Ovary (tissue), 9 donors: ENCODE data around the gene CDK18. TPM values are rescaled to one million over a fixed set of nuclear protein-coding genes. Genes with fewer than 3 reads are reported as not detected.

ENCODE experiments used
- DNase-seq, 5 donors: peaks; one replicate each; pipeline ENCODE4 v3.0.0-alpha.2; 2019 to 2020
- H3K27ac ChIP-seq, 2 donors: fragments of 200-600 bp; one replicate each; pipeline versions ENCODE4 v1.5.1 to v1.8.0; 2019 to 2022
- H3K27me3 ChIP-seq: fragments of 200-600 bp; one replicate; pipeline ENCODE4 v1.8.0; 2022
- H3K36me3 ChIP-seq: fragments of 200-600 bp; sonication (generic); one replicate; pipeline ENCODE4 v1.5.1; 2019
- H3K4me1 ChIP-seq: one replicate; pipeline ENCODE4 v1.8.1; 2013; ENCODE audit warnings: mild to moderate bottlenecking, moderate library complexity; ENCODE audit not compliant: insufficient read depth
- H3K4me3 ChIP-seq: fragments of 200-600 bp; sonication (generic); one replicate; pipeline ENCODE4 v1.5.1; 2017
- H3K9me3 ChIP-seq, 2 donors: fragments of 200-600 bp in 1 of 2; sonication (generic) in 1 of 2; one replicate each; pipeline versions ENCODE4 v1.5.1 to v1.8.1; 2013 to 2019; ENCODE audit warnings: mild to moderate bottlenecking in 1 of 2, moderate library complexity in 1 of 2
- EP300 ChIP-seq: sonication (generic); formaldehyde crosslinking; IDR thresholded peaks from one replicate; pipeline ENCODE4 v1.6.1; 2017; ENCODE audit warnings: antibody characterized with exemption
- POLR2A ChIP-seq: fragments of 450-650 bp; IDR thresholded peaks from one replicate; pipeline ENCODE4 v1.6.1; 2017; ENCODE audit warnings: antibody characterized with exemption, mild to moderate bottlenecking, moderate library complexity
- WGBS, 3 donors: extraction: QIAGEN DNeasy Blood & Tissue Kit in 1 of 3; methylation state at CpG; one replicate each; pipeline versions ENCODE4 v1.1.5 to v1.1.7; 2013 to 2017; 5-methylcytosine and 5-hydroxymethylcytosine counted together
- intact Hi-C, 4 donors: fragments of 100-400 bp; cut with DNase I; formaldehyde crosslinking; loops; one replicate each; pipeline versions ENCODE4 v1.11.0 to v1.15.1; 2022 to 2023
- polyA plus RNA-seq, 2 donors: library from polyadenylated mRNA; stranded (reverse); fragments of 200-250 nt in 1 of 2; fragments of 350-450 nt in 1 of 2; fragmentation: Illumina TruSeq in 1 of 2; extraction: RNeasy Lipid Tissue Mini Kit (QIAGEN cat#74804) in 1 of 2; gene quantifications; one replicate each; pipeline ENCODE4 v1.2.3, GENCODE V29; 2013 to 2014
- total RNA-seq, 7 donors: library from RNA; depleted of rRNA in 2 of 7; stranded (reverse); fragments of >200 nt in 2 of 7; fragmentation: NEBNext Ultra II Directional in 3 of 7; extraction: Animal tissue kit (Norgen Biotek cat#: 25700) in 3 of 7; gene quantifications; one replicate each; pipeline versions ENCODE4 v1.1.0 to v1.2.4, GENCODE V29; 2016 to 2023
- TF ChIP-seq, protein P1 (sequence below), 3 donors: fragments of 450-650 bp in 2 of 3; fragments of 200-600 bp in 1 of 3; IDR thresholded peaks; one replicate each; pipeline versions ENCODE4 v1.5.1 to v1.8.0; 2016 to 2022; ENCODE audit warnings: antibody characterized with exemption in 3 of 3, mild to moderate bottlenecking in 1 of 3
- donor health status: DM: no; HTN: no; CAD: no; lungs with moderate emphysema.
- donor health status: DM: no; HTN: no; CAD: no.
- donor health status: Bipolar disorder and iron deficiency.
- donor health status: DM: yes; HTN: yes; CAD: no.
- donor health status: DM: no; HTN: no; CAD: no.
- donor health status: DM: yes; HTN: yes; CAD: no.

The CDK18 gene
- total and polyA plus RNA-seq, 9 donors = 6.3 to 31.5 (median 18.8) TPM

DNA sequence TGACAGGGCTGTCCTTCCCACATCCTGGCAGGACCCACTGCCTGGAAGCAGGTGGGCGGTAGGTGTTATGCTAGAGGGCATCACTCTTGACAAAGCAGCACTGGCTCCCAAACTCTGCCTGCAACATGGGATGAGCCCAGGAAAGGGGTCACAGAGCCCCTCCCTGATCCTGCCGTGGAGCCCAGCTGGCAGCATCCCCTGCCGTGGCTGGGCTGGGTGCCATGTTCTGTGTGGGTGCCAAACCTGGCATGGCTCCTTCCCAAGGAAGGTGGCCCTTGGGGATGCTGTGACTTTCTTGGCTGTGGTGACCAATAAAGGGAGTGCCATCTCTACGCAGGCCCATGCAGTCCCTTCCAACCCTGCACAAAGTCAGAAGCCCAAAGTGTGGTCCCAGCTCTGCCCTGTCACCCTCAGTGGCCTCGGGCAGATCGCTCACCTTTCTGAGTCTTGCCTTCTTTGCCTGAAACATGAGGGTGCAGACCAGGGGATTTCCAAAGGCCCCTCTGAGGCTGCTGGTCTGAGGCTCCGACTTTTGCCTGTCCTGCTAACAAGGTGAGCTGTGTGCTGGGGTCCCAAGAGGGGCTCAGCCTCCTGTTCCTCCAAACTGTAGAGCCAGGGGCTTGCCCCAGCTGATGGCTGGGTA lies 6.0 kb downstream of the CDK18 start:
- WGBS, 3 donors = 72 to 83% (median 77%) methylated on average over 5 to 7 of the region's 7 CpGs
- DNase-seq = no peak
- no peak overlapping the region for H3K4me3 ChIP-seq
- H3K9me3 ChIP-seq = no peaks in the 10 kb centered on the region
- intact Hi-C loops = no loop called here
- peaks cover 8% of the 10 kb centered on the region for H3K4me1 ChIP-seq
- no peak overlapping the region for H3K27ac ChIP-seq
- no peaks in the 10 kb centered on the region for H3K27me3 ChIP-seq
- H3K36me3 ChIP-seq = no peaks in the 10 kb centered on the region
- TF ChIP-seq, protein P1, sequence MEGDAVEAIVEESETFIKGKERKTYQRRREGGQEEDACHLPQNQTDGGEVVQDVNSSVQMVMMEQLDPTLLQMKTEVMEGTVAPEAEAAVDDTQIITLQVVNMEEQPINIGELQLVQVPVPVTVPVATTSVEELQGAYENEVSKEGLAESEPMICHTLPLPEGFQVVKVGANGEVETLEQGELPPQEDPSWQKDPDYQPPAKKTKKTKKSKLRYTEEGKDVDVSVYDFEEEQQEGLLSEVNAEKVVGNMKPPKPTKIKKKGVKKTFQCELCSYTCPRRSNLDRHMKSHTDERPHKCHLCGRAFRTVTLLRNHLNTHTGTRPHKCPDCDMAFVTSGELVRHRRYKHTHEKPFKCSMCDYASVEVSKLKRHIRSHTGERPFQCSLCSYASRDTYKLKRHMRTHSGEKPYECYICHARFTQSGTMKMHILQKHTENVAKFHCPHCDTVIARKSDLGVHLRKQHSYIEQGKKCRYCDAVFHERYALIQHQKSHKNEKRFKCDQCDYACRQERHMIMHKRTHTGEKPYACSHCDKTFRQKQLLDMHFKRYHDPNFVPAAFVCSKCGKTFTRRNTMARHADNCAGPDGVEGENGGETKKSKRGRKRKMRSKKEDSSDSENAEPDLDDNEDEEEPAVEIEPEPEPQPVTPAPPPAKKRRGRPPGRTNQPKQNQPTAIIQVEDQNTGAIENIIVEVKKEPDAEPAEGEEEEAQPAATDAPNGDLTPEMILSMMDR (IDR thresholded peaks at IDR 0.05) = no peak

DNA sequence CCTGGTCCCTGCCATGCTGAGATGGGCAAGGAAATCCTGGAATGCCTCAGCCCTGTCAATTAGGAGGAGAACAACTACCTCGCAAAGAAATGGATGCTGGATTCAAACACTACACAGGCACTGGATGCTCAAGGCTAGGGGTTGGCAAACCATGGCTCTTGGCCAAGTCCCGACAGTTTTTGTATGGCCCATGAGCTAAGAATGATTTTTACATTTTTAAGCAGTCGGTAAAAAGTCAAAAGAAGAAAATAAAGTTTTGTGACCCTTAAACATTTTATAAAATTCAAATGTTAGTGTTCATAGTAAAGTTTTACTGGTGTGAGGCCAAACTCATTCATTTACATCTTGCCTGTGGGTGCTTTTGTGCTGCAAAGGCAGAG lies 6.5 kb downstream of the CDK18 start:
- no peak overlapping the region for H3K4me3 ChIP-seq
- peaks cover 9% of the 10 kb centered on the region for H3K4me1 ChIP-seq
- no peak for DNase-seq
- no peak for TF ChIP-seq POLR2A
- no peak for TF ChIP-seq EP300
- TF ChIP-seq, protein P1 (IDR thresholded peaks at IDR 0.05) = no peak
- no peaks in the 10 kb centered on the region for H3K27me3 ChIP-seq
- no peaks in the 10 kb centered on the region for H3K9me3 ChIP-seq
- H3K27ac ChIP-seq = no peak overlapping the region
- no peaks in the 10 kb centered on the region for H3K36me3 ChIP-seq
- intact Hi-C loops = no loop called here
- WGBS, 3 donors = 31 to 59% (median 44%) methylated on average over 3 of the region's 3 CpGs

DNA sequence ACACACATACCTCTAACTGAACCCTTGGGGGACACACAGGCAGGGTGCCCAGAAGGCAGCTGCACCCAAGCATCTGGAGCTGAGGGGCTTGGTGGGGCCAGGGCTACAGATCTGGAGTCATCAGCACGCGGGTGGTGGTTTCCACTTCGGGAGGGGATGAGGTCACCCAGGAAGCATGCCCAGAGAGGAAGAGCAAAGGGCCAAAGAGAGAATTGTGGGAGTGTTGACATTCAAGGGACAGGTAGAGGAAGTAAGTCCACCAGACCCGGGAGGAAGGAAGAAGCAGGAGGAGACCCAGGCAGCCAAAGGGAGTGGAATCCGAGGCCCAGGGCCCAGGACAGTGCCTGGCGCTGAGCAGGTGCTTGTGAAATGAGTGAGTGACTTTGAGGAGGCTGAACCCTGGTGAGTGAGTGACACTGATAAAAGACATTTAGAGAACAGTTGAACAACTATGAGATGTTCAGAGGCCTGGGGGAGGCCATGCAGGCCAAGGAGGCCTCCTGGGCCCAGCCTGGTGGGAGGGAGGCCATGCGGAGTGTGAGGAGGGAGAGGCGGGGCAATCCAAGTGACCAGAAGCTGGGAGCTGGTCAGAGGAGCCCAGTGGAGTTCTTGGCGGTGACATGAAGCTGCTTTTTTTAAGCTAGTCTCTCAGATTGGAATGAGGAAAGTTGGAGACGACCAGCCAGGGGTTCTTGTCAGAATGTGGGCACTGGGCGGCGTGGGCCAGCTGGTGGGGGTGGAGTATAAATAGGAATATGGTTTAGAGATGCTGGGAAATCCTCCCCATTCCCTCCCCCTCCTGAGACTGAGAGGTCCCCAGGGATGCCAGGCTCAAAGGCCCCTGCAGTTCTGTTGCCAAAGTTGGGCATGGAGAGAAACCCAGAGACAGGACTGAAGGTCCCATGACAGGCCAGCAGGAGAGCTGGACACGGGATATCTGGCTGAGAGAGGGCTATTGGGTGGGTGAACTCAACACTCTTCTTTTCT lies 7.9 kb downstream of the CDK18 start:
- no peak overlapping the region for H3K4me3 ChIP-seq
- 68 to 78% (median 76%) methylated on average over 13 of the region's 13 CpGs for WGBS, 3 donors
- TF ChIP-seq EP300 = no peak
- TF ChIP-seq, protein P1 (IDR thresholded peaks at IDR 0.05) = no peak
- no peak for TF ChIP-seq POLR2A
- DNase-seq = peak in 1 of 5 donors; percentile 36
- peaks cover 8% of the 10 kb centered on the region for H3K4me1 ChIP-seq
- intact Hi-C loops = no loop called here
- H3K27me3 ChIP-seq = no peaks in the 10 kb centered on the region
- H3K27ac ChIP-seq = peak overlapping the region in 1 of 2 donors; percentile 20
- no peaks in the 10 kb centered on the region for H3K9me3 ChIP-seq
- no peaks in the 10 kb centered on the region for H3K36me3 ChIP-seq

DNA sequence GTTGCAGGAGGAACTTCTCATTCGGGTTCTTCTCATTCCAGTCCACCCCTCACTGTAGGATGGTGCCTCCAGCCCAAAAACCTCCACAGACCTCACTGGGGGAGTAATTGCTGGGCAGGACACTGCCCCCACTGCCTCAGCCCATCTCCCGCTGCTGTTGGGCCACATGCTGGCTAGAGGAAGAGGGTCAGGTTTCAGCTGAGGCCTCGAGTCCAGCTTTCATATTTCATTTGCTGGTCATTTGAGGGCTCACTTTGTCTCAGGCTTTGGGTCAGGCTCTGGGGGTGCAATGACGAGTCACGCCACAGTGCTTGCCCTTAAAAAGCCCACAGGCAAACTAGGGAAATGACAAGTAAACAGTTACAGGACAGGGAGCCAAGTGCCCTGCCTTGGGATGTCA lies 9.3 kb downstream of the CDK18 start:
- TF ChIP-seq, protein P1 (IDR thresholded peaks at IDR 0.05) = no peak
- TF ChIP-seq EP300 = no peak
- TF ChIP-seq POLR2A = no peak
- no peak for DNase-seq
- 79 to 89% (median 87%) methylated on average over 5 of the region's 5 CpGs for WGBS, 3 donors
- H3K36me3 ChIP-seq = no peaks in the 10 kb centered on the region
- no peak overlapping the region for H3K4me3 ChIP-seq
- H3K4me1 ChIP-seq = peaks cover 10% of the 10 kb centered on the region
- H3K27ac ChIP-seq = no peak overlapping the region
- H3K27me3 ChIP-seq = no peaks in the 10 kb centered on the region
- no peaks in the 10 kb centered on the region for H3K9me3 ChIP-seq
- intact Hi-C loops = no loop called here
